ENCODE results near the gene TNPO2.

DNA sequence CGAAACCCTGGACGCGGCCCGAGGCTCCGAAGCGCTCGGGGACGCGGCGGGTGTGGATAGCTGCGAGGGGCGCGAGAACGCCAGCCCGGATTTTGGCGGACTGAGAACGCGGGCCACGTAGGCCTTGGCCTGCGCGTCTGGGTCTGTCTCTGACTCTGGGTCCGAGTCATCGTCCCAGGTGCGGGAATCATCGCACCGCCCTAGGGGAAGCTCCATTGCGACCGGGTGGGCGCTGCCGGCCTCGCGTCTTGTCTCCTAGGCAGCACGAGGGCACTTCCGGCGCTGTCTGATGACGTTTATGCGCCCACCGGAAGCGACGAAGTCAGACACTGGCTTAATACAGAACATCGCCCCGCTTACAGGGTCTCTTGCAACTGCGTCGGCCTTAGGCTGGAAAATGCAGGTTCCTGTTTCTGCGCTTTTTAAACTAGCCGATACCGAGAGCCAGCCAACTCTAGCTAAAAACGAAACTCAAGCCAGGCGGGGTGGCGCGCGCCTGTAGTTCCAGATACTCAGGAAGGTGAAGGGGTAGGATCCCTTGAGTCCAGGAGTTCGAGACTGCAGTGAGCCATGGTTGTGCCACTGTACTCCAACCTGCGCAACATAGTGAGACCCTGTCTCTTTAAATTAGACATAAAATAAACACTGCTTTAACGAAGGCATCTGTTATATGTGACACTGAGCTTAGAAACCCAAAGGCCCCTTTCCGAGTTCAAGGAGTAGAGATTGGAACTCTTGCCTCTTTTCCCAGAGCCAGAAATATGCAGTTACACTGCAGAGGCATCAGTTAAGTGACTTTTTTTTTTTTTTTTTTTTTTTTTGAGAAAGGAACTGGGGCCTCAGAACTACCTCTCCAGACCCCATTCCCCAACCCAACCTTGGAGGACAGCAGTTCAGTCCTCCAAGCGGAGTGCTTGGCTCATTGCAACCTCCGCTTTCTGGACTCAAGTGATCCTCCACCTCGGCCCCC, 27.1 kb downstream of the TNPO2 start, which contains the start of gene FBXW9:
- TF ChIP-seq, protein P1, sequence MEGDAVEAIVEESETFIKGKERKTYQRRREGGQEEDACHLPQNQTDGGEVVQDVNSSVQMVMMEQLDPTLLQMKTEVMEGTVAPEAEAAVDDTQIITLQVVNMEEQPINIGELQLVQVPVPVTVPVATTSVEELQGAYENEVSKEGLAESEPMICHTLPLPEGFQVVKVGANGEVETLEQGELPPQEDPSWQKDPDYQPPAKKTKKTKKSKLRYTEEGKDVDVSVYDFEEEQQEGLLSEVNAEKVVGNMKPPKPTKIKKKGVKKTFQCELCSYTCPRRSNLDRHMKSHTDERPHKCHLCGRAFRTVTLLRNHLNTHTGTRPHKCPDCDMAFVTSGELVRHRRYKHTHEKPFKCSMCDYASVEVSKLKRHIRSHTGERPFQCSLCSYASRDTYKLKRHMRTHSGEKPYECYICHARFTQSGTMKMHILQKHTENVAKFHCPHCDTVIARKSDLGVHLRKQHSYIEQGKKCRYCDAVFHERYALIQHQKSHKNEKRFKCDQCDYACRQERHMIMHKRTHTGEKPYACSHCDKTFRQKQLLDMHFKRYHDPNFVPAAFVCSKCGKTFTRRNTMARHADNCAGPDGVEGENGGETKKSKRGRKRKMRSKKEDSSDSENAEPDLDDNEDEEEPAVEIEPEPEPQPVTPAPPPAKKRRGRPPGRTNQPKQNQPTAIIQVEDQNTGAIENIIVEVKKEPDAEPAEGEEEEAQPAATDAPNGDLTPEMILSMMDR (IDR thresholded peaks at IDR 0.05), result no peak
- no peak for TF ChIP-seq ZFX (IDR thresholded peaks at IDR 0.05; ENCODE audit: borderline replicate concordance)

Measured in 22Rv1 (cell line).